ENCODE data around the gene VIPR1.
A peak's percentile ranks its signal among the peaks of the same experiment; 100 is the strongest.

The VIPR1 gene

GRCh38 chr3:42493798-42494151 is 8.7 kb upstream of the VIPR1 start:
- no peak for DNase-seq (ENCODE audit: low spot score)

- DNase-seq (ENCODE audit: low spot score) = no peak
Measured at GRCh38 chr3:42495393-42495792, 7.0 kb upstream of the VIPR1 start.

- DNase-seq (ENCODE audit: low spot score) = no peak
Measured at GRCh38 chr3:42497009-42497731, 5.3 kb upstream of the VIPR1 start.

GRCh38 chr3:42498034-42498433 is 4.4 kb upstream of the VIPR1 start:
- no peak for DNase-seq (ENCODE audit: low spot score)

- DNase-seq (ENCODE audit: low spot score) = no peak
Measured at GRCh38 chr3:42498791-42499477, 3.5 kb upstream of the VIPR1 start.

- DNase-seq (ENCODE audit: low spot score) = no peak
Measured at GRCh38 chr3:42499478-42499871, 3.0 kb upstream of the VIPR1 start.

GRCh38 chr3:42500091-42500490 is 2.4 kb upstream of the VIPR1 start:
- no peak for DNase-seq (ENCODE audit: low spot score)

GRCh38 chr3:42500909-42501308 is 1.5 kb upstream of the VIPR1 start:
- DNase-seq (ENCODE audit: low spot score) = no peak

- no peak for DNase-seq (ENCODE audit: low spot score)
Measured at GRCh38 chr3:42501321-42501680, 1.1 kb upstream of the VIPR1 start.

GRCh38 chr3:42501681-42502428 is 588 bp upstream of the VIPR1 start:
- peak; percentile 61 for DNase-seq (ENCODE audit: low spot score)

- DNase-seq (ENCODE audit: low spot score) = no peak
Measured at GRCh38 chr3:42503251-42503924, 945 bp downstream of the VIPR1 start.

GRCh38 chr3:42503957-42504333 is 1.5 kb downstream of the VIPR1 start:
- no peak for DNase-seq (ENCODE audit: low spot score)

GRCh38 chr3:42504334-42505127 is 2.1 kb downstream of the VIPR1 start:
- no peak for DNase-seq (ENCODE audit: low spot score)

- no peak for DNase-seq (ENCODE audit: low spot score)
Measured at GRCh38 chr3:42505128-42505848, 2.8 kb downstream of the VIPR1 start.

GRCh38 chr3:42505849-42506410 is 3.5 kb downstream of the VIPR1 start:
- DNase-seq (ENCODE audit: low spot score) = no peak

GRCh38 chr3:42507252-42507651 is 4.8 kb downstream of the VIPR1 start:
- no peak for DNase-seq (ENCODE audit: low spot score)

GRCh38 chr3:42507761-42508335 is 5.4 kb downstream of the VIPR1 start:
- no peak for DNase-seq (ENCODE audit: low spot score)

GRCh38 chr3:42508562-42508961 is 6.1 kb downstream of the VIPR1 start:
- DNase-seq (ENCODE audit: low spot score) = no peak

- no peak for DNase-seq (ENCODE audit: low spot score)
Measured at GRCh38 chr3:42509111-42509510, 6.7 kb downstream of the VIPR1 start.

GRCh38 chr3:42510325-42510724 is 7.9 kb downstream of the VIPR1 start:
- DNase-seq (ENCODE audit: low spot score) = no peak

GRCh38 chr3:42511201-42511600 is 8.8 kb downstream of the VIPR1 start:
- DNase-seq (ENCODE audit: low spot score) = no peak
